Sigmoid colon (tissue), 4 donors: ENCODE measurements around the gene PMS1.

ENCODE experiments used
- EP300 ChIP-seq, 4 donors: sonication (generic); formaldehyde crosslinking; IDR thresholded peaks; one replicate each; pipeline ENCODE4 v1.6.1; 2017; ENCODE audit warnings: antibody characterized with exemption in 4 of 4
- TF ChIP-seq, protein P1 (sequence below), 4 experiments: fragments of 450-650 bp in 3 of 4; fragments of 200-600 bp in 1 of 4; IDR thresholded peaks; one replicate each; pipeline ENCODE4 v1.5.1; 2016 to 2019; ENCODE audit warnings: antibody characterized with exemption in 4 of 4, mild to moderate bottlenecking in 3 of 4, moderate library complexity in 2 of 4

DNA sequence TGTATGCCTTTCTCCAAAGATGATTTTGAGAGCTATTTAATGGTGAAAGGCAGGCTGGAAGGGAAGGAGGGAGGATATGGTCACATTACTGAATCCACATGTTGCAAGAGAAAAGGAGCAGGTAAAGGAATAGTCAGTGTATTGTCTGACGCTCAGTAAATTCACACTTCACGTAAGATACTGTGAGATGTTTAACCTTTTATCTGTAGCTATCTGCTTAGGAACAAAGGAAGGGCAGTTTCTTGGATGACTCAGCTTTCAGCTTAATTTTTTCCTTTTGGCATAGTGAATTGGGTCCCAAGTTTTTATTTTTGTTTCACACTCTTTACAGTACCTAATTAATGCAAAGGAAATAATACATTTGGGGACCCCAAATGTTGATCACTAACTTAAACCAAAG is 96.2 kb downstream of the PMS1 start:
- TF ChIP-seq, protein P1, sequence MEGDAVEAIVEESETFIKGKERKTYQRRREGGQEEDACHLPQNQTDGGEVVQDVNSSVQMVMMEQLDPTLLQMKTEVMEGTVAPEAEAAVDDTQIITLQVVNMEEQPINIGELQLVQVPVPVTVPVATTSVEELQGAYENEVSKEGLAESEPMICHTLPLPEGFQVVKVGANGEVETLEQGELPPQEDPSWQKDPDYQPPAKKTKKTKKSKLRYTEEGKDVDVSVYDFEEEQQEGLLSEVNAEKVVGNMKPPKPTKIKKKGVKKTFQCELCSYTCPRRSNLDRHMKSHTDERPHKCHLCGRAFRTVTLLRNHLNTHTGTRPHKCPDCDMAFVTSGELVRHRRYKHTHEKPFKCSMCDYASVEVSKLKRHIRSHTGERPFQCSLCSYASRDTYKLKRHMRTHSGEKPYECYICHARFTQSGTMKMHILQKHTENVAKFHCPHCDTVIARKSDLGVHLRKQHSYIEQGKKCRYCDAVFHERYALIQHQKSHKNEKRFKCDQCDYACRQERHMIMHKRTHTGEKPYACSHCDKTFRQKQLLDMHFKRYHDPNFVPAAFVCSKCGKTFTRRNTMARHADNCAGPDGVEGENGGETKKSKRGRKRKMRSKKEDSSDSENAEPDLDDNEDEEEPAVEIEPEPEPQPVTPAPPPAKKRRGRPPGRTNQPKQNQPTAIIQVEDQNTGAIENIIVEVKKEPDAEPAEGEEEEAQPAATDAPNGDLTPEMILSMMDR (IDR thresholded peaks at IDR 0.05): no peak
- TF ChIP-seq EP300 (IDR thresholded peaks at IDR 0.05): no peak
